Thoracic aorta (tissue), 2 donors: ENCODE results near the gene HMOX1. TPM values are rescaled to one million over a fixed set of nuclear protein-coding genes. Genes with fewer than 3 reads are reported as not detected.

Experiments used
- ATAC-seq: fragments of 150-250 bp; one replicate; pipeline ENCODE4 v1.8.0; 2017; ENCODE audit warnings: low read depth; ENCODE audit not compliant: insufficient number of reproducible peaks, low FRiP score
- DNase-seq: peaks from one replicate; pipeline ENCODE4 v3.0.0-alpha.2; 2020; ENCODE audit warnings: low spot score
- H3K27ac ChIP-seq, 2 donors: fragments of 200-600 bp; sonication (generic); 1 replicate in 1 of 2; 2 replicates in 1 of 2; pipeline ENCODE4 v1.5.1; 2016; ENCODE audit warnings: mild to moderate bottlenecking in 2 of 2, moderate library complexity in 2 of 2
- H3K27me3 ChIP-seq: fragments of 200-600 bp; sonication (generic); replicated peaks from 2 replicates; pipeline ENCODE4 v1.6.0; 2016; ENCODE audit warnings: mild to moderate bottlenecking; ENCODE audit not compliant: insufficient read depth
- H3K36me3 ChIP-seq: fragments of 200-600 bp; sonication (generic); one replicate; pipeline ENCODE4 v1.5.1; 2016
- H3K4me1 ChIP-seq, 2 donors: fragments of 200-600 bp; sonication (generic); 1 replicate in 1 of 2; 2 replicates in 1 of 2; pipeline versions ENCODE4 v1.5.1 to v1.6.0; 2016; ENCODE audit warnings: low read depth in 2 of 2, mild to moderate bottlenecking in 1 of 2; ENCODE audit not compliant: control insufficient read depth in 1 of 2
- H3K4me3 ChIP-seq: fragments of 200-600 bp; sonication (generic); 2 replicates; pipeline ENCODE4 v1.5.1; 2016; ENCODE audit warnings: mild to moderate bottlenecking
- H3K9me3 ChIP-seq: fragments of 200-600 bp; sonication (generic); 2 replicates; pipeline ENCODE4 v1.5.1; 2016
- total RNA-seq, 2 donors: library from RNA; depleted of rRNA; stranded (reverse); fragments of >200 nt; gene quantifications; one replicate each; pipeline versions ENCODE4 v1.1.0 to v1.2.3, GENCODE V29; 2016
- TF ChIP-seq, protein P1 (sequence below): fragments of 200-600 bp; sonication (generic); IDR thresholded peaks from one replicate; pipeline ENCODE4 v1.5.1; 2019; ENCODE audit warnings: antibody characterized with exemption

HMOX1 gene
- total RNA-seq, 2 donors from 2014 or later, result 28.3 to 332 TPM

- DNase-seq (no peak), ATAC-seq (no peak)
- Histone ChIP-seq H3K27ac (no peak overlapping the region), H3K27me3 (no peaks in the 10 kb centered on the region), H3K36me3 (peaks cover 21% of the 10 kb centered on the region), H3K9me3 (no peaks in the 10 kb centered on the region), H3K4me3 (no peak overlapping the region), H3K4me1 (peaks cover 0 to 3% of the 10 kb centered on the region in 2 donors)
- TF ChIP-seq, protein P1, sequence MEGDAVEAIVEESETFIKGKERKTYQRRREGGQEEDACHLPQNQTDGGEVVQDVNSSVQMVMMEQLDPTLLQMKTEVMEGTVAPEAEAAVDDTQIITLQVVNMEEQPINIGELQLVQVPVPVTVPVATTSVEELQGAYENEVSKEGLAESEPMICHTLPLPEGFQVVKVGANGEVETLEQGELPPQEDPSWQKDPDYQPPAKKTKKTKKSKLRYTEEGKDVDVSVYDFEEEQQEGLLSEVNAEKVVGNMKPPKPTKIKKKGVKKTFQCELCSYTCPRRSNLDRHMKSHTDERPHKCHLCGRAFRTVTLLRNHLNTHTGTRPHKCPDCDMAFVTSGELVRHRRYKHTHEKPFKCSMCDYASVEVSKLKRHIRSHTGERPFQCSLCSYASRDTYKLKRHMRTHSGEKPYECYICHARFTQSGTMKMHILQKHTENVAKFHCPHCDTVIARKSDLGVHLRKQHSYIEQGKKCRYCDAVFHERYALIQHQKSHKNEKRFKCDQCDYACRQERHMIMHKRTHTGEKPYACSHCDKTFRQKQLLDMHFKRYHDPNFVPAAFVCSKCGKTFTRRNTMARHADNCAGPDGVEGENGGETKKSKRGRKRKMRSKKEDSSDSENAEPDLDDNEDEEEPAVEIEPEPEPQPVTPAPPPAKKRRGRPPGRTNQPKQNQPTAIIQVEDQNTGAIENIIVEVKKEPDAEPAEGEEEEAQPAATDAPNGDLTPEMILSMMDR, result no peak
Measured at GRCh38 chr22:35386670-35387288, 5.9 kb downstream of the HMOX1 start.

DNA sequence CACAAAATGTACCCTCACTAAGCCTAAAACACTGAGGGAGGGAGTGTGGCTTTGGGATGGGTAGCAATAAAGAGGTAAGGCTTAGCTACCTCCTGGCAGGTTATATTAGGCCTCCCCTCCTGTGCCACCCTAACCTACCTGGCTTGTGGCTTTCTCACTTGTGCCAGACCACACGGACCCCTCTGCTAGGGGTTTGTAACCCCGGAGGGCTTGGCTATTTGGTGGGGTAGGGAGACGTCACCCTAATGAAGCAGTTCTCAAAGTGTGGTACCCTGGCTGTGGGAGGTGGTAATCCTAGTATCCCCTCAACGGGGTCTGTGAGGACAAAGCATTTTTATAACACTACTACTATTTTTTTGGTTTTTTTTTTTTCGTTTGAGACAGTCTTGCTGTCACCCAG is 10.0 kb downstream of the HMOX1 start:
- H3K27me3 ChIP-seq, result no peaks in the 10 kb centered on the region
- no peak overlapping the region for H3K4me3 ChIP-seq
- peaks cover 18% of the 10 kb centered on the region for H3K36me3 ChIP-seq
- H3K27ac ChIP-seq, result no peak overlapping the region
- DNase-seq (no peak), ATAC-seq (no peak)
- no peaks in the 10 kb centered on the region for H3K9me3 ChIP-seq
- H3K4me1 ChIP-seq, result peaks cover 0 to 15% of the 10 kb centered on the region in 2 donors
- TF ChIP-seq, protein P1, result no peak

GRCh38 chr22:35392357-35392756 is 11.5 kb downstream of the HMOX1 start:
- Histone ChIP-seq H3K27me3 (no peaks in the 10 kb centered on the region), H3K9me3 (no peaks in the 10 kb centered on the region), H3K4me3 (no peak overlapping the region), H3K27ac (no peak overlapping the region), H3K36me3 (peaks cover 10% of the 10 kb centered on the region), H3K4me1 (peaks cover 0 to 15% of the 10 kb centered on the region in 2 donors)
- ATAC-seq, result no peak
- no peak for DNase-seq
- TF ChIP-seq, protein P1, result no peak

GRCh38 chr22:35393116-35394010 is 12.5 kb downstream of the HMOX1 start:
- Histone ChIP-seq H3K4me1 (peaks cover 0 to 15% of the 10 kb centered on the region in 2 donors), H3K27me3 (no peaks in the 10 kb centered on the region), H3K9me3 (no peaks in the 10 kb centered on the region), H3K27ac (peak overlapping the region; percentile 7 to 25), H3K36me3 (peaks cover 6% of the 10 kb centered on the region), H3K4me3 (no peak overlapping the region)
- ATAC-seq (no peak), DNase-seq (no peak)
- TF ChIP-seq, protein P1, result no peak

GRCh38 chr22:35394011-35394312 is 13.1 kb downstream of the HMOX1 start:
- H3K36me3 ChIP-seq, result peaks cover 6% of the 10 kb centered on the region
- no peaks in the 10 kb centered on the region for H3K9me3 ChIP-seq
- no peaks in the 10 kb centered on the region for H3K27me3 ChIP-seq
- DNase-seq, result no peak
- no peak overlapping the region for H3K4me3 ChIP-seq
- no peak for ATAC-seq
- peak overlapping the region in 1 of 2 donors; percentile 25 for H3K27ac ChIP-seq
- TF ChIP-seq, protein P1, result no peak
- H3K4me1 ChIP-seq, result peaks cover 0 to 15% of the 10 kb centered on the region in 2 donors
